Stimulated activated memory B cell treated with anti-CD40 and anti-IgM and Interleukin-4, amounts not matched to agents 10 μg/mL and 1 μg/mL and 100 μg/mL, for 72 hours (primary cell): Measurements from ENCODE around the gene BLOC1S1.

Experiments used
- ATAC-seq: fragments of 150-1000 bp; cut with Tn5 transposase; 2 replicates; pipeline ENCODE4 v1.10.0; 2021
- H3K27ac Mint-ChIP-seq: one replicate; pipeline ENCODE4 v1.8.0; 2022; ENCODE audit warnings: mild to moderate bottlenecking, mixed read lengths
- H3K27me3 Mint-ChIP-seq: one replicate; pipeline ENCODE4 v1.8.0; 2022; ENCODE audit warnings: mixed read lengths
- H3K36me3 Mint-ChIP-seq: one replicate; pipeline ENCODE4 v1.8.0; 2022; ENCODE audit warnings: mixed read lengths
- H3K4me1 Mint-ChIP-seq: one replicate; pipeline ENCODE4 v1.8.0; 2022; ENCODE audit warnings: mixed read lengths
- H3K4me3 Mint-ChIP-seq: one replicate; pipeline ENCODE4 v1.8.0; 2022; ENCODE audit warnings: mild to moderate bottlenecking, moderate library complexity, mixed read lengths
- H3K9me3 Mint-ChIP-seq: one replicate; pipeline ENCODE4 v1.8.0; 2022; ENCODE audit warnings: mixed read lengths

BLOC1S1 gene

DNA sequence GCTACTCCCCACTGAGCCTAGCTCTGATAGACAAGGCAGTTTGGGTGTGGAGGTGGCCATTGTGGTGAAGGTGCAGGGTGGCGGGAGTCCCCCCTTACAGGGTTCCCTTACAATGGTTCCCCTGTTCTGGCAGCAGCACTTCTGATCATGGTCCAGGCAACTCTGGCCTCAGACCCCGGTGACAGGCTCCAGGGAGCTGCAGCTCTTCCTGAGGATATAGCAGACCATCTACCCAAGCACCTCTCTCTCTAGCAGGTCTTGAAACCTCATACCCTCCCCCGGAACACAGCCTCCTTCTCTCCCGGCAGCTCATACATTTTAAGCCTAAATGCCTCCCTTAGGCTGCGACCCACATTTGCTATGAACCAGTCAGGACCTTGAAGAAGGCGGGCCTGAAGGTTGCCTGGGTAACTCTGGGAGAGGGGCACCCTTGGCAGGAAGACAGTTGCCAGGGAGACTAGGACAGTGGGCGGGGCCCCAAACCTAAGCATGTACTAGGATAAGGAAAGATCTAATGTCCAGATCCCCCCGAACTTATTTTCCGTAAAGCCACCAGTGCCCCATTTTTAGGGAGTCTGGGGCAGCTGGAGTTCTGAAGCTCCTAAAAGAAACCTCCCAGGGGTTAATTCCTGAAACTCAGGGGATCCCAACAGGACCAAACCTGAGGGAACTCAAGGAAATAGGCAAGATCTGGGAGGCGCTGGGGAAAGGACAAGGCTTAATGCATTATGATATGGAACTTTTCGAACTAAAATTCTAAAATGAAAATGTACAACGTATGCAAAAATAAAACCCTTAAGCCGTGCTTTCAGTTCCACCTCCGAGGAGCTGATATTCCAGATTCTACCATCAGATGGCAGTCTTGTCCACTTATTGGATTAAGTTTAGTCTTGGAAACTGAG is 22.5 kb downstream of the BLOC1S1 start:
- ATAC-seq: peak; percentile 92
- H3K27me3 Mint-ChIP-seq: no peaks in the 10 kb centered on the region
- no peaks in the 10 kb centered on the region for H3K36me3 Mint-ChIP-seq
- H3K4me3 Mint-ChIP-seq: peak overlapping the region; percentile 85
- H3K4me1 Mint-ChIP-seq: peaks cover 32% of the 10 kb centered on the region
- H3K9me3 Mint-ChIP-seq: no peaks in the 10 kb centered on the region
- peak overlapping the region; percentile 90 for H3K27ac Mint-ChIP-seq

DNA sequence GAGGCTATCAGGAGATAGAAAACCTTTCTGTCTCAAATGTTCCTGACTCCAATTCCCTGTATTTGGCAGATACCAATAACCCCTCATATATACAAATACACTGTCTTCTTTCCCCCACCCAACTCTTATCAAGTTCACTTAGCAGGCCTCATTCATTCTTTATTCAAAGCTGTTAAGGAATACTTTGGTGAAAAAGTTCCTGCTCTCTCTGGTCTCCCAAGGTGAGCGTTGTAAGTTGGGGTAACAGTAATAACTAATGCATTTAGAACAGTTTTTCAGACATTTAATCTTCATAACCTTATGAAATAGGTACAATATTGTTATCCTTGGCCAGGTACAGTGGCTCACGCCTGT is 23.2 kb downstream of the BLOC1S1 start:
- H3K27me3 Mint-ChIP-seq: no peaks in the 10 kb centered on the region
- no peak for ATAC-seq
- no peaks in the 10 kb centered on the region for H3K9me3 Mint-ChIP-seq
- H3K4me3 Mint-ChIP-seq: no peak overlapping the region
- H3K4me1 Mint-ChIP-seq: peaks cover 38% of the 10 kb centered on the region
- no peak overlapping the region for H3K27ac Mint-ChIP-seq
- no peaks in the 10 kb centered on the region for H3K36me3 Mint-ChIP-seq

DNA sequence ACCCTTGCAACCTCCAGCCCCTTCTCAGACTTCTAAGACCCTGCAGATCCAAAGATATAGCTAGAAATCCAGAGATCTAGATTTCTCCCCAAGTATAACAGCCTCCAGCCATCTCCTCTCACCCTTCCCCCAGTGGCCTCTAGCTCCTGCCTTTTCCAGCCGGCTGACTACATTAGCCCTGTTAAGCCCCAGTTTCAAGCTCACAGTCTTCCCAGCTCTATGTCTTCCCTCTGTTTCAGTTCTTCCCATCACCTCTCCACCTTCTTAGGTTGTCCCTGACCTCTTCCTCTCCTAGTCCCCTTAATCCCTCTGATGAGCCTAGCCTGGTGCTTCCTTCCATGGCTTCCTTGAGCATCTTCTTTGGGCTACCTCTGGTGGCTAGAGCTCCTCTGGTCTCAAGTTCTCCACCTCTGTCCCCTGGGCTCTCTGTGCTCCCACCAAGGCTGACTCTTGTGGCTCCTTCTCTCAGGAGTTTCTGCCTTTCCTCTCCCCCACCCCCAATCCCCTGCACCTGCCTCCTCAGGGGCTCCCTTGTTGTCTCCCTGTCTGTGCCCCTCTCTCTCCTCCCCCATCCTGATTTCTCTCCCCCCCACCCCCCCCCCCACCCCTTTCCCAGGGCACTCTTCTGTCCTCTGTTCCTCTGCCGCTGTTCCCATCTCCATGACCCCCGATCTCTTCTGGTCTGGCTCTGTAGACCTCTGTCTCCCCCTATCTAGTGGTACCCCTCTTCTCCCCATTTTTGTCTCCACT is 26.3 kb downstream of the BLOC1S1 start:
- no peak for ATAC-seq
- Mint-ChIP-seq H3K27ac (peak overlapping the region; percentile 78), H3K9me3 (no peaks in the 10 kb centered on the region), H3K4me3 (peak overlapping the region; percentile 81), H3K4me1 (peaks cover 61% of the 10 kb centered on the region), H3K27me3 (no peaks in the 10 kb centered on the region), H3K36me3 (no peaks in the 10 kb centered on the region)

GRCh38 chr12:55742719-55743405 is 27.0 kb downstream of the BLOC1S1 start, which contains the start of gene GDF11:
TSS of gene GDF11 (plus strand) at chr12:55743122. CDS start at chr12:55743317, 195 bp downstream.
- H3K27me3 Mint-ChIP-seq: no peaks in the 10 kb centered on the region
- H3K4me1 Mint-ChIP-seq: peaks cover 60% of the 10 kb centered on the region
- ATAC-seq: peak; percentile 69
- H3K9me3 Mint-ChIP-seq: no peaks in the 10 kb centered on the region
- H3K36me3 Mint-ChIP-seq: peaks cover 1% of the 10 kb centered on the region
- peak within 1 kb of the TSS; percentile 84 for H3K4me3 Mint-ChIP-seq
- peak within 1 kb of the TSS; percentile 78 for H3K27ac Mint-ChIP-seq

DNA sequence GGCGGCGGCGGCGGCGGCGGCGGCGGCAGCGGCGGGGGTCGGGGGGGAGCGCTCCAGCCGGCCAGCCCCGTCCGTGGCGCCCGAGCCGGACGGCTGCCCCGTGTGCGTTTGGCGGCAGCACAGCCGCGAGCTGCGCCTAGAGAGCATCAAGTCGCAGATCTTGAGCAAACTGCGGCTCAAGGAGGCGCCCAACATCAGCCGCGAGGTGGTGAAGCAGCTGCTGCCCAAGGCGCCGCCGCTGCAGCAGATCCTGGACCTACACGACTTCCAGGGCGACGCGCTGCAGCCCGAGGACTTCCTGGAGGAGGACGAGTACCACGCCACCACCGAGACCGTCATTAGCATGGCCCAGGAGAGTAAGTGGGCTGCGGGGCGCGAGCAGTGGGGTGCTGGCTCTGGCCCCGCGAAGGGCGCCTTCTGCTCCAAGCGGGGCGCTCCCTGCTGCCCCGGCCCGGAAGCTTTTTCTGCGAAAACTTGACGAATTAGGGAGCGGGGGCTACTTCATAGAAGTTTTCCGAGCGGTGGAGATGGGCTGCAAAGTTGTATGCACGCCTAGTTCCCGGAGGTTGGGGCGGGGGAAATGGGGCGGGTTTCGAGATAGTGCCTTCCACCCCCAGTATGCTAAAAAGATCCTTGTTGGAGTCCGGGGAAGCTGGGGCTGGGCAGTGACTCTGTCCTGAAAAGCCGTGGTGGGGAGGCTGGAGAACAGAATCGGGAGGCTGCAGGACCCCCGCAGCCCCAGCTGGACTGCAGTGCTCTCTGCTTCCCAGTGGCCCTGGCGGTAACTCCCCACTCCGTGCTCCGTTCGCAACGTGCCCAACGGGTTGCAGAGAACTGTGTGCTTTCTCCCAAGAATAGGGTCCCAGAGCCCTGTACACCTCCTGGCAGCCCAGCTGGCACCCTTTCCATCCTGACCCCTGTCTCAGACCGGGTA is 27.8 kb downstream of the BLOC1S1 start:
- Mint-ChIP-seq H3K4me3 (peak overlapping the region; percentile 84), H3K4me1 (peaks cover 57% of the 10 kb centered on the region), H3K27ac (peak overlapping the region; percentile 51), H3K27me3 (no peaks in the 10 kb centered on the region), H3K36me3 (peaks cover 5% of the 10 kb centered on the region), H3K9me3 (no peaks in the 10 kb centered on the region)
- peak; percentile 61 for ATAC-seq

DNA sequence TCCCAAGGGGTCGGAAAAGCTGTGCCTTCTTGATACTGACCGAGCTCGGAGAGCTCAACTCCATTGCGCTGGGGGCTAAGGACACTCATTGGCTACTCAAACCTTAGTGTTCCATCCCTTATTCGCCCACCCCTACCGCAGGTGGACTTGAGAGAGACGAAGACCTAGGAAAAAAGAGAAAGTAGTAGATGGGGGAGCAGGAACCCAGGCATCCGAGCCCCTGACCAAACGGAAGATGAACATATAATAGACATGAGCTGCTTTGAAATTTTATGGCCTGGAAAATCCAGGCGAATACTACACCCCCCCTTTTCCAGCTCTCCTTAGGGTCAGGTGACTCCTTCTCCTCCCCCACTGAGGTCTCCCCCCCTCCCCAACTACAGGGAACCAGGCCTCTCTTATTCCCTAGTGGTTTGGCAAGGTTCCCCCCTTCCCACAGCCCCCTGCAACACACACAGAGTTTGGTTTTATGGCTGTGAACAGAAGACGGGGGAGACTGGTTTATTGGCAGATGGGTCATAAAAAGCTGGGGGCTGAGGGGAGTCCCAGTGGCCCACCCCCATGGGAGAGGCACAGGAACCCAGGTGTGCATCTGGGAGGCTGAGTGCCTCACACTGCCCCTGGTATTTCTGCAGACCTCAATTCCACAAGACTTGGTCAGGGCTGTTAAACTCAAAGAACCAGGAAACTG is 28.6 kb downstream of the BLOC1S1 start:
- H3K9me3 Mint-ChIP-seq: no peaks in the 10 kb centered on the region
- no peak for ATAC-seq
- peaks cover 57% of the 10 kb centered on the region for H3K4me1 Mint-ChIP-seq
- H3K4me3 Mint-ChIP-seq: peak overlapping the region; percentile 84
- H3K27me3 Mint-ChIP-seq: no peaks in the 10 kb centered on the region
- peaks cover 10% of the 10 kb centered on the region for H3K36me3 Mint-ChIP-seq
- H3K27ac Mint-ChIP-seq: peak overlapping the region; percentile 51

- peaks cover 57% of the 10 kb centered on the region for H3K4me1 Mint-ChIP-seq
- H3K27ac Mint-ChIP-seq: peak overlapping the region; percentile 26
- ATAC-seq: no peak
- peak overlapping the region; percentile 42 for H3K4me3 Mint-ChIP-seq
- H3K9me3 Mint-ChIP-seq: no peaks in the 10 kb centered on the region
- no peaks in the 10 kb centered on the region for H3K27me3 Mint-ChIP-seq
- peaks cover 17% of the 10 kb centered on the region for H3K36me3 Mint-ChIP-seq
These were observed 29.7 kb downstream of the BLOC1S1 start for GRCh38 chr12:55745361-55746173.

DNA sequence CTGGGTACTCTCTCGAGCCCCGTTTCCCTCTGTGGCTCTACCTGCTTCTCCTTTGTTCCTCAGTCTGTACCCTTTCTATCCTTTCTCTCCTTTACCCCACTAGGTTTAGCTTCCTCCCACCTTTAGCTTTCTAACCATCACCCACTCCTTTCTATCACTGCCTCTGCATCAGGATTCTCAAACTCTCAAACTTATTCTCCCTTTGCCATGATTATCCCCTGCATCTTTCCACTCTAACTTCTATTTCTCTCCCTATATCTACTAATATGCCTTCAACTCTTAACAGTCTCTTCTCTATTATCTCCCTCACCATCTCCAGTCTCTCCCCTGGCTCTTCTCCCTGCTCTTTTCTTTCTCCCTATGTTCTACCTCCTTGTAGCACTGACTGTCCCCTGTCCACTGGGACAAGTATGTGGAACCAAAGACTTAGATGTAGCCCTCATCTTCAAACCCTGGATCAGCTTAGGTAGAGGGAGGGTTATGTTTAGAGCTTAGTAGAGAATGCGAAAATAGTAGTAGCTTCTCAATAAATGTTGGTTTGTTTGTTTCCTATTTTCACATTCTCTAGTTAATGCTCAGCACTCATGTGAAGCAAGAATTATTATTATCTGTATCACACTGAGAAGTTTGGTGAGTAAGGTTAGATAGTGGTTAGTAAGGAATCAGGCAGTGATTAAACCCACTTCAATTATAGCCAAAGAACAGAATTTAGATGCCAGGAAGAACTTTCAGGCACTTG is 30.5 kb downstream of the BLOC1S1 start:
- ATAC-seq: no peak
- Mint-ChIP-seq H3K9me3 (no peaks in the 10 kb centered on the region), H3K36me3 (peaks cover 22% of the 10 kb centered on the region), H3K27ac (peak overlapping the region; percentile 26), H3K4me3 (peak overlapping the region; percentile 42), H3K4me1 (peaks cover 57% of the 10 kb centered on the region), H3K27me3 (no peaks in the 10 kb centered on the region)

DNA sequence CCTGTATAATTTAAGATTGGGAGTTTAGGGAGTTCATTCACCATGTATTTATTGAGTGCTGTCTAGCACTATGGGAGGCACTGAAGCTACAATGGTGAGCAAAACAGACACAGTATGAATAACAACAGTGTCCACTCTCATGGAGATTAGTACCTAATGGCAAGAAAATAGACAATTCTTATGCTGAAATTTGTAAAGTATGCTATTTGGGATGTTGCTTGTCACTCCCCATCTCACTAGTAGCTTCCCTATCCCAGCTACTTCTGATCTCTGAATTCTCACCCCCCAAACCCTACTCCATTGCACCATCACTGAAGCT is 31.0 kb downstream of the BLOC1S1 start:
- no peaks in the 10 kb centered on the region for H3K27me3 Mint-ChIP-seq
- H3K36me3 Mint-ChIP-seq: peaks cover 22% of the 10 kb centered on the region
- H3K9me3 Mint-ChIP-seq: no peaks in the 10 kb centered on the region
- peaks cover 55% of the 10 kb centered on the region for H3K4me1 Mint-ChIP-seq
- no peak overlapping the region for H3K4me3 Mint-ChIP-seq
- ATAC-seq: no peak
- peak overlapping the region; percentile 26 for H3K27ac Mint-ChIP-seq

DNA sequence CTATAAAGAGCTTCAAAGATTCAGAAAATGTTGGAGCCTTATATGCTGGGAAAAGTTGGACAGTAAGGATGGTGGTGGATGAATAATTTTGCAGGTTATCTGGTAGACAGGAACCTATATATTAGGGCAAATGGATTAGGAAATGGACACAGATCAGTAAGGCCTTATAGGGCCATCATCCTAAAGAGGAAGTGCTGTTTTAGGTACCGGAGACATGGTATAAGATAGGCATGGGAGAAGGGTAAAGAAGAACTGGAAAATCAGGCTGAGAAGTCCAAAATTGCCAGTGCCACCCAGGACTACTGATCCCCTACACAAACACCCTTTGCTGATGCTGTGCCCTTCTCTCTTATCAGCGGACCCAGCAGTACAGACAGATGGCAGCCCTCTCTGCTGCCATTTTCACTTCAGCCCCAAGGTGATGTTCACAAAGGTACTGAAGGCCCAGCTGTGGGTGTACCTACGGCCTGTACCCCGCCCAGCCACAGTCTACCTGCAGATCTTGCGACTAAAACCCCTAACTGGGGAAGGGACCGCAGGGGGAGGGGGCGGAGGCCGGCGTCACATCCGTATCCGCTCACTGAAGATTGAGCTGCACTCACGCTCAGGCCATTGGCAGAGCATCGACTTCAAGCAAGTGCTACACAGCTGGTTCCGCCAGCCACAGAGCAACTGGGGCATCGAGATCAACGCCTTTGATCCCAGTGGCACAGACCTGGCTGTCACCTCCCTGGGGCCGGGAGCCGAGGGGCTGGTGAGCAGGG is 32.6 kb downstream of the BLOC1S1 start:
- ATAC-seq: no peak
- peak overlapping the region; percentile 26 for H3K27ac Mint-ChIP-seq
- H3K36me3 Mint-ChIP-seq: peaks cover 22% of the 10 kb centered on the region
- no peak overlapping the region for H3K4me3 Mint-ChIP-seq
- H3K9me3 Mint-ChIP-seq: no peaks in the 10 kb centered on the region
- H3K4me1 Mint-ChIP-seq: peaks cover 42% of the 10 kb centered on the region
- H3K27me3 Mint-ChIP-seq: no peaks in the 10 kb centered on the region

DNA sequence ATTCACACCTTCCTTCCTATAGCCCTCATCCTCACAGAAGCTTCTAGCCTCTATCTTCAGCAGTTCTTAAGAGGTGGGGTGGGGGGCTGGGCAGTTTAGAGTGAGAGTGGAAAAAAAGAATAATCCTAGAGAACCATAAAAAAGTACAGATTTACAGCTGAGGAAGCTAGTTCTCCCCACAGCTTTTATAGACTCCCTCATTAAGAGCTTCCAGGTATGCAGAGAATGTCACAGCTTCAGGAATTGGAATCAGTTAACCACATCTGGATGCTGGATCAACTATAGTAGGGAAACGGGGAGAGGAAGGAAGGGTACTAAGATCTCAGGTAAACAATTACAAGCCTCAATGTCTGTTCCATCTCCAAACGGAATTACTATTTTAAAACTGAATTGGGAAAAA is 39.4 kb downstream of the BLOC1S1 start:
- peaks cover 7% of the 10 kb centered on the region for H3K4me1 Mint-ChIP-seq

DNA sequence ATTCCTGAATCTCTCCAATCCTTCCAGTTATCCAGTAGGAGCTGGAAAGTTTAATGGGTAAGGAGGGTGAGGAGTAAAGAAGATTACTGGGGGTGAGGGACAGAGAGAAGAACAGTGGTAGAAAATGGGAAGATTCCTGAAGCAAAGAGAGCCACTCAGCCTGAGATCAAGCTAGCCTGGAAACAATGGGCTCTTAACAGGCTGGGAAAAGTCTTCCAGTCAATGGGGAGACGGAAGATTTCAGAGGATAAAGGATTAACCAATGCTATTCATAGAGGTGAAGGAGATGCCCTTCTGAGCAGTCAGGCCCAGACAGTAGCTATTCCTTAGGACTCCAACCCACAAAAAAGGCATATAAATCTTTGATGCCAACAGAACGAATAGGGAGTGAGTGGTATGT is 41.9 kb downstream of the BLOC1S1 start:
- peaks cover 48% of the 10 kb centered on the region for H3K36me3 Mint-ChIP-seq
- H3K27ac Mint-ChIP-seq: peak overlapping the region; percentile 50
- H3K9me3 Mint-ChIP-seq: no peaks in the 10 kb centered on the region
- H3K4me3 Mint-ChIP-seq: no peak overlapping the region
- H3K4me1 Mint-ChIP-seq: peaks cover 7% of the 10 kb centered on the region
- no peak for ATAC-seq
- no peaks in the 10 kb centered on the region for H3K27me3 Mint-ChIP-seq

More for the DNA sequence above, 39.4 kb downstream of the BLOC1S1 start:
- no peaks in the 10 kb centered on the region for H3K9me3 Mint-ChIP-seq
- no peak overlapping the region for H3K4me3 Mint-ChIP-seq
- no peaks in the 10 kb centered on the region for H3K27me3 Mint-ChIP-seq
- H3K27ac Mint-ChIP-seq: peak overlapping the region; percentile 39
- H3K36me3 Mint-ChIP-seq: peaks cover 41% of the 10 kb centered on the region
- no peak for ATAC-seq
